HEK293T (cell line): Measurements from ENCODE around the gene HMGA1.

Experiments used
- CTCF ChIA-PET: fragments of 350-600 bp; formaldehyde crosslinking; extraction: SDS; loops from one replicate; lab custom pipeline; 2021; ENCODE audit warnings: antibody characterized with exemption, inconsistent platforms; lab: Yijun Ruan, JAX
- POLR2A ChIA-PET: fragments of 350-600 bp; formaldehyde crosslinking; extraction: SDS; loops from one replicate; lab custom pipeline; 2020; ENCODE audit warnings: antibody characterized with exemption, inconsistent platforms; lab: Yijun Ruan, JAX
- DNase-seq: peaks from one replicate; pipeline ENCODE4 v3.0.0; 2012; ENCODE audit warnings: mixed read lengths; ENCODE audit errors: extremely low spot score
- ARNT ChIP-seq: fragments of 450-650 bp; IDR thresholded peaks from 2 replicates; pipeline ENCODE4 v1.6.1; 2017; ENCODE audit warnings: mild to moderate bottlenecking
- BHLHE40 ChIP-seq: fragments of 450-650 bp; IDR thresholded peaks from 2 replicates; pipeline ENCODE4 v1.6.1; 2016; ENCODE audit warnings: mild to moderate bottlenecking, moderate library complexity, borderline replicate concordance
- CTBP1 ChIP-seq: fragments of 450-650 bp; IDR thresholded peaks from 2 replicates; pipeline ENCODE4 v1.6.1; 2016; ENCODE audit warnings: borderline replicate concordance
- ELF4 ChIP-seq: fragments of 450-650 bp; IDR thresholded peaks from 2 replicates; pipeline ENCODE4 v1.6.1; 2017; ENCODE audit warnings: antibody characterized with exemption
- FOXA1 ChIP-seq: fragments of 450-650 bp; IDR thresholded peaks from 2 replicates; pipeline ENCODE4 v1.6.1; 2016; ENCODE audit warnings: mild to moderate bottlenecking
- FOXK2 ChIP-seq: fragments of 450-650 bp; IDR thresholded peaks from 2 replicates; pipeline ENCODE4 v1.6.1; 2016; ENCODE audit warnings: mild to moderate bottlenecking
- FOXM1 ChIP-seq: fragments of 450-650 bp; IDR thresholded peaks from 2 replicates; pipeline ENCODE4 v1.6.1; 2017; ENCODE audit warnings: mild to moderate bottlenecking, borderline replicate concordance
- HDGF ChIP-seq: fragments of 450-650 bp; IDR thresholded peaks from 2 replicates; pipeline ENCODE4 v1.6.1; 2017; ENCODE audit warnings: antibody characterized with exemption, borderline replicate concordance
- L3MBTL2 ChIP-seq: fragments of 450-650 bp; conservative IDR thresholded peaks from 2 replicates; pipeline ENCODE4 v1.6.1; 2016; ENCODE audit warnings: mild to moderate bottlenecking
- LEF1 ChIP-seq: fragments of 450-650 bp; IDR thresholded peaks from 2 replicates; pipeline ENCODE4 v1.6.1; 2017; ENCODE audit warnings: mild to moderate bottlenecking, borderline replicate concordance
- NFRKB ChIP-seq: fragments of 450-650 bp; IDR thresholded peaks from 2 replicates; pipeline ENCODE4 v1.6.1; 2016; ENCODE audit warnings: mild to moderate bottlenecking, moderate library complexity
- PKNOX1 ChIP-seq: fragments of 450-650 bp; IDR thresholded peaks from 2 replicates; pipeline ENCODE4 v1.6.1; 2016
- SP1 ChIP-seq: fragments of 450-650 bp; IDR thresholded peaks from 2 replicates; pipeline ENCODE4 v1.6.1; 2017
- SUZ12 ChIP-seq: fragments of 450-650 bp; IDR thresholded peaks from 2 replicates; pipeline ENCODE4 v1.6.1; 2016; ENCODE audit warnings: mild to moderate bottlenecking
- TARDBP ChIP-seq: fragments of 450-650 bp; IDR thresholded peaks from 2 replicates; pipeline ENCODE4 v1.6.1; 2016
- ZNF384 ChIP-seq: fragments of 450-650 bp; IDR thresholded peaks from 2 replicates; pipeline ENCODE4 v1.6.1; 2016

The HMGA1 gene

GRCh38 chr6:34274129-34274528 lies 37.5 kb downstream of the HMGA1 start:
- TF ChIP-seq SP1 (no peak), PKNOX1 (no peak), ZNF384 (no peak), CTBP1 (no peak), ELF4 (no peak), ARNT (no peak), HDGF (no peak), L3MBTL2 (no peak), FOXA1 (no peak), NFRKB (no peak)
- ChIA-PET POLR2A (no interaction called here), CTCF (no interaction called here)
- no peak for DNase-seq

GRCh38 chr6:34275128-34275804 lies 38.6 kb downstream of the HMGA1 start:
- DNase-seq, result no peak
- POLR2A ChIA-PET, result no interaction called here
- CTCF ChIA-PET, result no interaction called here
- TF ChIP-seq FOXA1, result no peak
- TF ChIP-seq NFRKB, result no peak
- no peak for TF ChIP-seq BHLHE40
- no peak for TF ChIP-seq SP1
- TF ChIP-seq HDGF, result no peak
- TF ChIP-seq FOXM1, result no peak
- TF ChIP-seq TARDBP, result no peak
- no peak for TF ChIP-seq SUZ12
- TF ChIP-seq LEF1, result no peak

- CTCF ChIA-PET, result no interaction called here
- DNase-seq, result no peak
- POLR2A ChIA-PET, result no interaction called here
- TF ChIP-seq SUZ12 (no peak), ARNT (no peak), PKNOX1 (no peak), ZNF384 (no peak), HDGF (no peak), ELF4 (no peak), SP1 (no peak), TARDBP (no peak), FOXK2 (no peak), NFRKB (no peak), FOXM1 (no peak), LEF1 (no peak), FOXA1 (no peak)
These were observed 39.5 kb downstream of the HMGA1 start for GRCh38 chr6:34276191-34276590.

- TF ChIP-seq TARDBP (no peak), SUZ12 (no peak), ZNF384 (no peak)
- no peak for DNase-seq
- CTCF ChIA-PET, result no interaction called here
- POLR2A ChIA-PET, result no interaction called here
These were observed 40.4 kb downstream of the HMGA1 start for GRCh38 chr6:34276881-34277762.

GRCh38 chr6:34277763-34278112 lies 41.1 kb downstream of the HMGA1 start:
- DNase-seq, result no peak
- ChIA-PET POLR2A (no interaction called here), CTCF (no interaction called here)
- no peak for TF ChIP-seq NFRKB
- TF ChIP-seq FOXM1, result no peak

GRCh38 chr6:34278833-34279232 lies 42.2 kb downstream of the HMGA1 start:
- TF ChIP-seq ELF4, result no peak
- no peak for TF ChIP-seq ARNT
- no peak for TF ChIP-seq ZNF384
- no peak for TF ChIP-seq CTBP1
- TF ChIP-seq HDGF, result no peak
- TF ChIP-seq TARDBP, result no peak
- TF ChIP-seq SP1, result no peak
- no peak for TF ChIP-seq LEF1
- no peak for TF ChIP-seq SUZ12
- no peak for TF ChIP-seq FOXA1
- TF ChIP-seq BHLHE40, result no peak
- no peak for TF ChIP-seq L3MBTL2
- TF ChIP-seq FOXM1, result no peak
- TF ChIP-seq PKNOX1, result no peak
- no peak for TF ChIP-seq FOXK2
- no peak for TF ChIP-seq NFRKB
- ChIA-PET POLR2A (no interaction called here), CTCF (no interaction called here)
- DNase-seq, result no peak
